Stimulated activated CD8-positive, alpha-beta memory T cell treated with anti-CD3 and anti-CD28 coated beads, Interleukin-12 subunit alpha, Interleukin-12 subunit beta, amount 100 ng/mL, for 24 hours (primary cell): ENCODE data around the gene UTP18.
"Not testable (repeated sequence)": the region's sequence is repeated elsewhere in the genome, so short reads cannot be mapped to it uniquely, and the experiment has no call there.

Experiments used
- DNase-seq: peaks from one replicate; pipeline ENCODE4 v3.0.0-alpha.2; 2020; ENCODE audit errors: extremely low read depth

The UTP18 gene

DNA sequence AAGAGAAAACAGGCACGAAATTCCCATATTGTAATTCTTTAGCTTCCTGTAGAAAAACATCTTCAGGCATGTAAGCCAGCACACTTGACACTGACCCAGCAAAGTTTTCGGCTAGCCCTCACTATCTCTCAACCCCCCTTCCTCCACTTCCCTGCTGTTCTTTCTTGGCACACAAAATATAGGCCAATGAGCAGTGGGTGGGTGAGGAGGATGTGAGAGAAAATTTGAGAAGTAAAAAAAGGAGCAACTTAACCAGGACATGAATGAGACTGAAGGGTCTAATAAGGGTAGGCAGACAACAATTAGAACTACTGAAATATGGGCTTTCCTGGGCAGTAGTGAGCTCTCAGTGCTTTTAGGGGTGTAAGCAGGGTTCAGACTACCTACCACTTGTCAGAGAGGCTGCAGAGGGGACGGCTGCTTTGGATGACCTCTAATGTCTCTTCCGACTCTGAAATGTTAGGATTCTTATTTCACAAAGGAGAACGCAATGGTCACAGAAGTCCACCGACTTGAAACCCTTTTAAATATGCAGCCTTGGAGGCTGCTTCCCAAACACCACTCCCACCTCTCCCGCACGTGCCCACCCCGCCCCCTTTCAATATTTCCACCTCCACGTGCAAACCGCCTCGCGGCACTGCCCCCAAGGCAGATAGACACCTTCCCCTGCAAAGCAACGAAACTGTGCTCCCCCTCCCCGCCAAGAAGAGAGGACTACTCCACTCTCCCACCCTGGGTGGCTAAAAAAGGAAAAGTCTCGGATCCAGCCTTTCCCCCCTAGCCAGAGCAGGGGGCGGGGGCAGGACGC, 1.4 kb upstream of the UTP18 start:
- no peak for DNase-seq

DNA sequence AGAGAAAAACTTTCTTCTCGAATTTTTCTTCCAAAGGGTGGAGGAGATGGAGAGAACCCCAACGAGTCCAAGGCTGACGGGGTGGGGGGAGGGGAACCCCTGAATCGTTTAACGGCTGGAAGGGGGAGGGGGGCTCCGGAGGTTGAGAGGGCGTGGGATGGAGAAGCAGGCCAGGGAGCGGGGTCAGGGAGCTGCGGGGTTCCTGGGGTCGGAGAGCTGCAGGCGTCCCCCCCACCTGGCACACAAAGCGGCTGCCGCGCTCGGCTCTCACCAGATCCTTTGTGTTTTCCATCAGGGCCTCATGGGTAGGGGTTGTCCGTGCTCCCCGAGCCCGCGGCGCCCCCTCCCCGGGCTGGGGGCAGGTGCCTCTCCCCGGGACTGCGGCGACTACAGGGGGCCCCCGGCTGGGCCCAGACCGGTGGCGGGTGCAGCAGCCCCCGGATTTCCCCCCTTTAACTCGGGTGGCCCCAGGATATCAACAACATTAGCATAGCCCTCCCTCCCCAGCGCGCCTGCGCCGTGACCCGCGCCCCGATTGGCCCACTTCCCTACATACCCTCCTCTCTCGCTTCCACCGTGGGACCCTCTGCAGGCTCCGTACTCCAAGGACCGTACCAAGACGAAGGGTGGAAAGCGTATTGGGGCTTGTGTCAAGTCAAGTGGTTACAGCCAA, 646 bp upstream of the UTP18 start, which contains the start of gene MBTD1:
Gene MBTD1, minus strand, starts transcription at position 486 of the 673 bp plus-strand sequence. CDS start 34,888 bp downstream, outside the sequence.
- peak; percentile 87 for DNase-seq

GRCh38 chr17:51261024-51261963, 948 bp downstream of the UTP18 start:
- DNase-seq = no peak

DNA sequence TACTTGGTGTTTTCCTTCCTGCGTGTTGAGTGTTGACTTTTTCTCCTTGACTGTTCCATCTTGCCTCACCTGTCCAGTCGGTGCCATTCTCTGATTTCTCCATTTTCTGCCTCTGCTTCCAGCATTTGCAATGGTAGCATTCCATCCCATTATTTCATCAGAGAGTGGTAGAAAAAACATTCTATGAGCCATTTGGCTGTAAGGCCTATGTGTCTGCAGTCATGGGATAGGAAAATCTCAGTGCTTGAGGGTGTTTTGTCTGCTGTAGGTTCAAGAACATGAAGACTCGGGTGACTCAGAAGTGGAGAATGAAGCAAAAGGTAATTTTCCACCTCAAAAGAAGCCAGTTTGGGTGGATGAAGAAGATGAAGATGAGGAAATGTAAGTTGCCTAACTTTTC, 2.7 kb downstream of the UTP18 start:
- DNase-seq = no peak

GRCh38 chr17:51264466-51264865, 4.1 kb downstream of the UTP18 start:
- not testable (repeated sequence) for DNase-seq

DNA sequence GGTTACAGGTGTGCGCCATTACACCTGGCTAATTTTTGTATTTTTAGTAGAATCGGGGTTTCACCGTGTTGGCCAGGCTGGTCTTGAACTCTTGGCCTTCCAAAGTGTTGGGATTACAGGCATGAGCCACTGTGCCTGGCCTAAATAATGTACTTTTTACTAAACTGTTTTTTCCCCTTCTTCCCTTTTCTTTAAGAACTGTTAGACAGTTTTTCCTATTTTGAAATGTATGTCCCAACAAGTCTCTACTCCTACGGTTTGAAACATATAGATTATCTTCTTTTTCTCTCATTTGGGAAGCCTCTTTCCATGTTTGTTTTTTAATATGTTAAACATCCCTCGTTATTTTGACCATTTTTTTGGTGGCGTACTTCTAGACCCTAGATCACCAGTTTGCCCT, 9.6 kb downstream of the UTP18 start:
- DNase-seq = no peak

DNA sequence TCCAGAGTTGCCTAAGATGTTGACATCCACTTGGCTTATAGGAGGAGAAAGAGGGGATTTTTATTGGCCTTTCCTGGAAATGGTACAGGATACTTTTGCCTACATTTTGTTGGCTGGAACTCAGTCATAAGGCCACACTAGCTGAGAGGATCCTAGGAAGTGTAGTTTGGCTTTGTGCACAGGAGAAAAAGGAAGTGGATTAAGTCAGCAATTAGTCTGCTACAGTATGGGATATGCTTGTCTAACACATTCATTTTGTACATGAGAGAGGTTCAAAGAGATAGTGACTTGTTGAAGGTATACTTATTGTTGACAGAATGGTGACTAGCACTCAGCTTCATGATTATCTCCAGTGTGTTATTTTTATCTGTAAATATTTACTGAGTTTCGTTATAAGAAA, 10.3 kb downstream of the UTP18 start:
- no peak for DNase-seq

DNA sequence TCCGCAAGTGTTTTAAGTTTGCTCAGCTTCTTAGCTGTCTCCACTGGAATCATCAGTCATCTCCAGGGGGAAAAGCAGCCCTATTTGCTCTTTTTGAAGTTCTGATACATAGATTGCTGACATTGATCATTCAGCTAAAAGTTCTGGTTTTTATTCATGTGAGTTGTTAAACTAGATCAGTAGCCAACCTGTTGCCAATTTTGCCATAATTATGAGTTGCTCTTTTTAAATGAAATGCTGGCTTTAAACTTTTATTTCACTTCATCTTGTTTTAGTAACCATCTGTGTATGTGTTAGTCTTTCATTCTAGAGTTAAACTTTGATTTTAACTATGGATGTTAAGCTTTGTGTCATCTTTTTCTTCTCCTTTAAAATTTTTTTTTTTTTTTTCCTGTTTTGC, 12.5 kb downstream of the UTP18 start:
- no peak for DNase-seq

DNA sequence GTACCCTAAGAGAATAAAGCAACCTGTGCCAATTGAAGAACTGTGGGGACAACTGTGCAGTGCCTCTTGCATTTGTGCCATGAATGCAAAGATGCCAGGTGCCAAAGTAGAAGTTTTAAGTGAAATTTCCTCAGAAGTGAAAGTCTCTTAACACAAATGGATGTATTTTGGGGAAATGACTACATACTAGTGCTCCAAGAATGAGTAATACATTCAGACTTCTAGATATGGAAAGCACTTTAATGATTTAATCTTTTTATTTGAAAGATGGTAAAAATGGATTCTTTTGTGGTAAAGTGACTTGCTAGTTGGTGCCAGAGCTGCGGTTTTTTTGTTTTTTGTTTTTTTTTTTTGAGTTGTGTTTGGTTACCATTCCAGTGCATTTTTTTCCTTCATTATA, 15.0 kb downstream of the UTP18 start:
- DNase-seq = no peak

DNA sequence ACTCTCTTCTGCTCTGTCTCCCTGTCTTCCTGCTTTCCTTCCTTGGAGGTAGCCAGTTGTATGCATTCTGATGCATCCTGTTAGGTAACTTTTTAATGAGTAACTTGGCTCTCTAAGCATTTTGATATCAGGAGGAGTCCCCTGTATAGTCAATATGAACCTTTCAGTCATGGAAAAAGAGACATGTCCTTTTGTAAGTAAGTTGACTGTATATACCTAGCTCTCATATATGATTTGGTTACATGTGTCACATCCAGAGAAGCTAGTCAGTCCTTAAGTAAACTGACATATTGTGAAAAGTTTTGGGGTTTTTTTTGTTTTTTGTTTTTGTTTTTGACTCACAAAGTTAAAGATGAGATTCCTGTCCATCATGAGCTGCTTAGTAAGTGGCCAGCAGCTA, 18.8 kb downstream of the UTP18 start:
- no peak for DNase-seq

DNA sequence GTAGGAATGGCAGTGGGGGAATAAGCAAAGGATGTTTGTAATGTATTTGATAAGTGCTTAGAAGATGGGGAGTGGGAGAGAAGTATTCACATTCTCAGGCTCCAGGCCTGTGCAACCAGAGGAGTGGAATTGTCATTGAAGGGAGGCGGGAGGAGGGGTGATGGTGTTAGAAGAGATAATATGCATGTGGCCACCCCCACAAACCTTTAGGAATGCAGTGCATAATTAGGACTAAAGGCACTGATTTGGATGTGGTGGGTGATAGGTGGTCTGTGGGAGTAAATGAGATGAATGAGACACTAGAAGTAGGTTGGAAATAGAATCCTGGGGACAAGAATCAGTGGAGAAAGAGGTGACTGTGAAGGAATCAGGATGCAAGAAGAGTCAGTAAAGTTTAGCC, 27.1 kb downstream of the UTP18 start:
- DNase-seq = no peak

DNA sequence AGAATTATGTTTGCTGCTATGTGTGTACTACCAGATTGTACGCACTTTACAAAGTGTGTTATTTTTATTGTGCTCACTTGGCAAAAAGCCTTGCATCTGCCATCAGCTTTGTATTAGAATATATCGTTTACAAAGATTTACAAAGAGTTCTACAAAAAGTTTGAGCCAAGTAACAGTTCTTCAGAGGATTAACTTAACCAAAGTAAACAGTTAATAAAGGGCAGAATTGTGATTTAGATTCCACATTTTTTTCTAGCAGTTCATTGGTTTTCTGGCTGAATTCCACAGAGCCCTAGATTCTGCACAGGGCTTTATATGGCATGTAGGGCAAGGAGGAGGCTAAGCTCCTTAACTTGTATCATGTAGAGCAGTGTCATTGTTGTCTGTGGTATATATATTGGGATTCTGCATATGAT, 29.4 kb downstream of the UTP18 start:
- DNase-seq = no peak

- not testable (repeated sequence) for DNase-seq
Observed at GRCh38 chr17:51294338-51294737, 34.0 kb downstream of the UTP18 start.

DNA sequence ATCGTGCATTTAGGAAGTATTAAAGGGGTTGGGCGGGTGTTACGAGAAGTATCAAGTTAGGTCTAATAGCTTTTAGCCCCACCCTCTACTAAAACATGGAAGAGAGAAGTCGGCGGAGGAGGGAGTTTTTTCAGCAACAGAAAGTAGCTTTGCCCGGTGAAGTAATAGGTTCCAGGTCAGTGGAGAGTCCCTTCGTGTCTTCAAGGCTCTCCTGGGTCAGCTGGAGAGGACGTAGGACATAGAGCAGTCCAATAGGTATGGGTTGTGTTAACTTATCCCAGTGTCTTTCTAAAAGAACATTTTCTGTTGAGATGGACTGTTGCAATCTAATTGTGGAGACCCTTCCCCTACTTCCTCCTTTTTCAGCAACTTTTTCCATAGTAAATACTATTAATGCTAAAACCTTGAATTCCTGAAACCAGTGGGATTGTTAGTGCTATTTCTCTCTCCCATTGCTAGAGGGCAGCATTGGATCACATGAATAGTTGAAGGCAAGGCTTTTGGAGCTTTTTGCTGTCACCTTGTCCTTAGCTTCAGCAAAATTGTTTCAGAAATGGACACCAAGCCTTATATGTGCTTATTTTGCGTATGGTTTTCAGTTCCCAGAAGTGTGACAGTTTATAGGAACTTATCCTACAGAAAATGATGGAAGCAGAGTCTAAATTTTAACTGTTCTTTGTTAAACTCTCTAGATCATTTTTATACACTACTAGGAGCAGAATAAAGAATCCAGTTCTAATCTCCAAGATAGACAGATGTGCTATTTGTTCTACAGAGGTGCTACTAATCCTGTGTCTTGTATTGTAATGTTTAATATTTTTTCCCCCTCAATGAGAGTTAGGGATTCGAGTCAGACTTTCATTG, 38.4 kb downstream of the UTP18 start:
- no peak for DNase-seq

DNA sequence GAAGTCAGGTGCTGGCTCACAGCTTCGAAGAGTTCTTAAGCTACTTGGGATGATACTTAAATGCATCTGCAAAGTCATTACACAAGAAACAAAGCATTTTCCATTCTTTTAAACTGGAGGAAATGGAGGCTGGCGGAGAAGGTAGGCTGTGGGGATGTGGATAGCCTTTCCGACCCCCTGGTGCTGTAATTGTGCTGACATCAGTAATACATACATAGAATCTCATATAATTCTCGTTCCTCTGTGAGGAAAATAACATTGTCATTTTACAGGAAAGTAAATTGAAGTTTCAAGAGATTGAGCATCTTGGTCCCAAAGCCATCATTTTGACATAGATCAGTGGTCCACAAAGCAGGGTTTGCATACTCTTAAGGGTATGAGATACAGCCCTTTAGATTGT, 39.5 kb downstream of the UTP18 start:
- no peak for DNase-seq

GRCh38 chr17:51305182-51305581, 44.8 kb downstream of the UTP18 start:
- no peak for DNase-seq

- not testable (repeated sequence) for DNase-seq
Observed at GRCh38 chr17:51312003-51312402, 51.7 kb downstream of the UTP18 start.

- DNase-seq = no peak
Observed at GRCh38 chr17:51319186-51319585, 58.8 kb downstream of the UTP18 start.

GRCh38 chr17:51322390-51323029, 62.2 kb downstream of the UTP18 start:
- no peak for DNase-seq

DNA sequence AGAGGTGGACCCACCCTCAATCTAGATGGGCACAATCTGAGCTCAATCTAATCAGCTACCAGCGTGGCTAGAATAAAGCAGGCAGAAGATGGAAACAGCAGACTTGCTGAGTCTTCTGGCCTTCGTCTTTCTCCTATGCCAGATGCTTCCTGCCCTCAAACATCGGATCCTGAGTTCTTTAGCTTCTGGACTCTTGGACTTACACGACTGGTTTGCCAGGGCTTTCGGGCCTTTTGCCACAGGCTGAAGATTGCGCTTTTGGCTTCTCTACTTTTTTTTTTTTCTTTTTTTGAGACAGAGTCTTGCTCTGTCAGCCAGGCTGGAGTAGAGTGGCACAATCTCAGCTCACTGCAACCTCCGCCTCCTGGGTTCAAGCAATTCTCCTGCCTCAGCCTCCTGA, 65.1 kb downstream of the UTP18 start:
- DNase-seq = no peak
